GM12878 (cell line): Measurements from ENCODE around the gene IPCEF1. TPM values are rescaled to one million over a fixed set of nuclear protein-coding genes. Genes with fewer than 3 reads are reported as not detected.
A peak's percentile ranks its signal among the peaks of the same experiment; 100 is the strongest.

Experiments
- CEBPZ ChIP-seq: fragments of 150-350 bp; IDR thresholded peaks from 2 replicates; pipeline ENCODE4 v1.6.1; 2016; ENCODE audit warnings: low read depth, low read length
- CHD2 ChIP-seq: IDR thresholded peaks from 2 replicates; pipeline ENCODE4 v1.6.1; 2011; ENCODE audit warnings: low read depth, low read length, improper control_type of control experiment, borderline replicate concordance
- CREB1 ChIP-seq: IDR thresholded peaks from 2 replicates; pipeline ENCODE4 v1.6.1; 2012; ENCODE audit warnings: low read depth, mild to moderate bottlenecking, inconsistent platforms
- CTCF ChIP-seq, 3 experiments: IDR thresholded peaks in 2 of 3; conservative IDR thresholded peaks in 1 of 3; 2 replicates each; pipeline ENCODE4 v1.5.1; 2011; ENCODE audit warnings: low read depth in 3 of 3, low read length in 3 of 3, mild to moderate bottlenecking in 3 of 3, control low read depth in 2 of 3, moderate library complexity in 2 of 3, inconsistent platforms in 1 of 3, mixed read lengths in 1 of 3; ENCODE audit not compliant: control insufficient read depth in 2 of 3, insufficient read depth in 1 of 3; ENCODE audit errors: extremely low read depth in 1 of 3
- E4F1 ChIP-seq: fragments of 450-650 bp; IDR thresholded peaks from 2 replicates; pipeline ENCODE4 v1.6.1; 2018; ENCODE audit warnings: borderline replicate concordance, mild to moderate bottlenecking; ENCODE audit not compliant: partially characterized antibody
- FOXK2 ChIP-seq: fragments of 450-650 bp; IDR thresholded peaks from 2 replicates; pipeline ENCODE4 v1.6.1; 2017; ENCODE audit warnings: mild to moderate bottlenecking, moderate library complexity
- MYB ChIP-seq: fragments of 150-350 bp; IDR thresholded peaks from 2 replicates; pipeline ENCODE4 v1.6.1; 2014; ENCODE audit warnings: mild to moderate bottlenecking, low read depth, low read length, borderline replicate concordance
- NFYA ChIP-seq: IDR thresholded peaks from 2 replicates; pipeline ENCODE4 v1.6.1; 2011; ENCODE audit warnings: low read depth, mild to moderate bottlenecking, low read length, improper control_type of control experiment, borderline replicate concordance
- POLR2A ChIP-seq: IDR thresholded peaks from 2 replicates; pipeline ENCODE4 v1.6.1; 2011; ENCODE audit warnings: low read depth, mild to moderate bottlenecking, low read length
- SKIL ChIP-seq: fragments of 450-650 bp; IDR thresholded peaks from 2 replicates; pipeline ENCODE4 v1.6.1; 2017; ENCODE audit warnings: mild to moderate bottlenecking, low read depth, inconsistent platforms; ENCODE audit not compliant: poor library complexity, severe bottlenecking
- SREBF1 ChIP-seq: IDR thresholded peaks from 2 replicates; pipeline ENCODE4 v1.6.1; 2012; ENCODE audit warnings: mild to moderate bottlenecking, low read length
- TAF1 ChIP-seq: IDR thresholded peaks from 2 replicates; pipeline ENCODE4 v1.6.1; 2011; ENCODE audit warnings: mild to moderate bottlenecking, low read depth, low read length, borderline replicate concordance
- TCF7 ChIP-seq: IDR thresholded peaks from 2 replicates; pipeline ENCODE4 v1.6.1; 2014; ENCODE audit warnings: antibody characterized with exemption, borderline replicate concordance
- YBX1 ChIP-seq: fragments of 450-650 bp; IDR thresholded peaks from 2 replicates; pipeline ENCODE4 v1.6.1; 2016; ENCODE audit warnings: antibody characterized with exemption
- ZBTB11 ChIP-seq: fragments of 450-650 bp; formaldehyde crosslinking; IDR thresholded peaks from 2 replicates; pipeline ENCODE4 v1.5.0; 2022; ENCODE audit warnings: mild to moderate bottlenecking, missing genetic modification characterization
- polyA plus RNA-seq, 11 experiments: library from polyadenylated mRNA; depleted of rRNA in 4 of 11; unstranded in 6 of 11; stranded (reverse) in 5 of 11; fragments of >200 nt; fragmentation: Nextera tagmentation in 4 of 11; fragmentation: Illumina TruSeq in 1 of 11; extraction: Ambion mirVana in 4 of 11; extraction: Trizol in 1 of 11; gene quantifications; 1 replicate in 1 of 11; 2 replicates in 10 of 11; pipeline versions ENCODE4 v1.2.1 to v1.2.3, GENCODE V29; 2011 to 2016; ENCODE audit warnings: inconsistent platforms in 2 of 11, missing spikeins in 2 of 11, low read depth in 1 of 11
- total RNA-seq, 4 experiments: library from RNA; depleted of rRNA in 3 of 4; stranded (reverse); fragments of >200 nt in 3 of 4; fragmentation: Illumina TruSeq in 1 of 4; extraction: Trizol in 1 of 4; gene quantifications; 2 replicates each; pipeline versions ENCODE4 v1.2.1 to v1.2.3, GENCODE V29; 2013 to 2021

The IPCEF1 gene
- total and polyA plus RNA-seq, 10 of the 15 experiments (the other 5 are each of a cell fraction or from before 2014, with no cell fraction given): 1.3 to 137 (median 4.2) TPM

- TF ChIP-seq CTCF (IDR thresholded peaks at IDR 0.05 in 2 of 3, conservative IDR thresholded peaks at IDR 0.05 in 1 of 3; ENCODE audit: control insufficient read depth in 2 of 3, extremely low read depth in 1 of 3, insufficient read depth in 1 of 3, low read depth in 3 of 3, low read length in 3 of 3) (no peak), MYB (no peak), ZBTB11 (CRISPR knock-in tag) (no peak), TAF1 (no peak), CEBPZ (no peak), FOXK2 (no peak), E4F1 (no peak), YBX1 (no peak), TCF7 (no peak), CREB1 (no peak), SKIL (peak; percentile 73), SREBF1 (no peak), NFYA (no peak), POLR2A (no peak), CHD2 (peak; percentile 78; the same call in 1 of the 2 replicates)
Observed at GRCh38 chr6:154301839-154302752, 54.5 kb downstream of the IPCEF1 start (continued).
